HG03066 (cell line): ENCODE data around the gene LBH.
"Not testable (repeated sequence)": the region's sequence is repeated elsewhere in the genome, so short reads cannot be mapped to it uniquely, and the experiment has no call there.

ENCODE experiments used
- ATAC-seq: cut with Tn5 transposase; IDR thresholded peaks from one replicate; pipeline ENCODE4 v1.9.1; 2021; ENCODE audit warnings: low read depth; ENCODE audit not compliant: unreplicated experiment

Gene LBH

GRCh38 chr2:30254685-30255001, 23.3 kb downstream of the LBH start:
- no peak for ATAC-seq

GRCh38 chr2:30255026-30255425, 23.7 kb downstream of the LBH start:
- no peak for ATAC-seq

- ATAC-seq, result no peak
These were observed 24.4 kb downstream of the LBH start for GRCh38 chr2:30255466-30256408.

- no peak for ATAC-seq
These were observed 26.2 kb downstream of the LBH start for GRCh38 chr2:30257266-30258214.

- no peak for ATAC-seq
These were observed 27.7 kb downstream of the LBH start for GRCh38 chr2:30259071-30259470.

GRCh38 chr2:30259827-30260679, 28.7 kb downstream of the LBH start:
- no peak for ATAC-seq

GRCh38 chr2:30260941-30261340, 29.6 kb downstream of the LBH start:
- no peak for ATAC-seq

GRCh38 chr2:30261695-30262211, 30.4 kb downstream of the LBH start:
- no peak for ATAC-seq

GRCh38 chr2:30262716-30263309, 31.5 kb downstream of the LBH start:
- ATAC-seq, result no peak

GRCh38 chr2:30264274-30264673, 32.9 kb downstream of the LBH start:
- ATAC-seq, result no peak

GRCh38 chr2:30265052-30266015, 34.0 kb downstream of the LBH start:
- ATAC-seq, result no peak

- peak; percentile 60 for ATAC-seq
These were observed 34.8 kb downstream of the LBH start for GRCh38 chr2:30266051-30266621.

- ATAC-seq, result no peak
These were observed 35.4 kb downstream of the LBH start for GRCh38 chr2:30266705-30267104.

GRCh38 chr2:30267161-30267975, 36.0 kb downstream of the LBH start:
- no peak for ATAC-seq

- no peak for ATAC-seq
These were observed 37.0 kb downstream of the LBH start for GRCh38 chr2:30268296-30268871.

- not testable (repeated sequence) for ATAC-seq
These were observed 37.9 kb downstream of the LBH start for GRCh38 chr2:30269114-30269770.

GRCh38 chr2:30269771-30270145, 38.4 kb downstream of the LBH start:
- ATAC-seq, result no peak
